GM18858 (cell line): ENCODE results near the gene BACE1-AS.
A peak's percentile ranks its signal among the peaks of the same experiment; 100 is the strongest.
"Not testable (repeated sequence)": the region's sequence is repeated elsewhere in the genome, so short reads cannot be mapped to it uniquely, and the experiment has no call there.

Experiments
- ATAC-seq: cut with Tn5 transposase; IDR thresholded peaks from one replicate; pipeline ENCODE4 v1.9.1; 2021; ENCODE audit not compliant: unreplicated experiment

The BACE1-AS gene

GRCh38 chr11:117319214-117319840, 28.2 kb downstream of the BACE1-AS start:
- no peak for ATAC-seq

- ATAC-seq = not testable (repeated sequence)
Observed at GRCh38 chr11:117327255-117327566, 36.1 kb downstream of the BACE1-AS start.

- peak; percentile 89 for ATAC-seq
Observed at GRCh38 chr11:117327567-117328374, 36.6 kb downstream of the BACE1-AS start, which contains the start of gene CEP164. TSS of gene CEP164 (plus strand) at chr11:117327854. CDS start at chr11:117338587, 10,733 bp downstream.

- no peak for ATAC-seq
Observed at GRCh38 chr11:117328375-117329010, 37.3 kb downstream of the BACE1-AS start.

GRCh38 chr11:117332843-117333242, 41.7 kb downstream of the BACE1-AS start:
- ATAC-seq = no peak

- no peak for ATAC-seq
Observed at GRCh38 chr11:117333917-117334316, 42.8 kb downstream of the BACE1-AS start.

- no peak for ATAC-seq
Observed at GRCh38 chr11:117334896-117335295, 43.8 kb downstream of the BACE1-AS start.

- no peak for ATAC-seq
Observed at GRCh38 chr11:117335399-117335798, 44.3 kb downstream of the BACE1-AS start.

- ATAC-seq = no peak
Observed at GRCh38 chr11:117337076-117337475, 45.9 kb downstream of the BACE1-AS start.
